Naive thymus-derived CD8-positive, alpha-beta T cell (primary cell): ENCODE results near the gene TMEM25. TPM values are rescaled to one million over a fixed set of nuclear protein-coding genes. Genes with fewer than 3 reads are reported as not detected.

ENCODE experiments used
- ATAC-seq, 2 donors: fragments of 150-1000 bp; cut with Tn5 transposase in 1 of 2; sonication (Bioruptor Pico), chemical (Tn5 transposase) in 1 of 2; 1 replicate in 1 of 2; 2 replicates in 1 of 2; pipeline ENCODE4 v1.10.0; 2021; ENCODE audit warnings: mild to moderate bottlenecking in 2 of 2, moderate library complexity in 2 of 2
- POLR2A ChIA-PET: fragments of 350-600 bp; sonication (Branson Sonifier 250); formaldehyde crosslinking; loops from one replicate; lab custom pipeline; 2021; ENCODE audit warnings: antibody characterized with exemption; lab: Charles Lee
- DNase-seq, 10 donors: peaks; one replicate each; pipeline versions ENCODE4 v3.0.0 to v3.0.0-alpha.2; 2020 to 2022
- H3K27ac Mint-ChIP-seq, 10 donors: one replicate each; pipeline ENCODE4 v1.8.0; 2020 to 2022; ENCODE audit warnings: mild to moderate bottlenecking in 10 of 10, mixed read lengths in 10 of 10, moderate library complexity in 4 of 10, inconsistent platforms in 1 of 10
- H3K27me3 Mint-ChIP-seq, 5 donors: one replicate each; pipeline ENCODE4 v1.8.0; 2021 to 2022; ENCODE audit warnings: mixed read lengths in 5 of 5
- H3K36me3 Mint-ChIP-seq, 3 donors: one replicate each; pipeline ENCODE4 v1.8.0; 2020 to 2022; ENCODE audit warnings: mixed read lengths in 3 of 3, mild to moderate bottlenecking in 2 of 3, inconsistent platforms in 1 of 3
- H3K4me1 Mint-ChIP-seq, 4 donors: one replicate each; pipeline ENCODE4 v1.8.0; 2021 to 2022; ENCODE audit warnings: mixed read lengths in 4 of 4
- H3K4me3 Mint-ChIP-seq, 10 donors: one replicate each; pipeline ENCODE4 v1.8.0; 2020 to 2022; ENCODE audit warnings: mild to moderate bottlenecking in 10 of 10, mixed read lengths in 10 of 10, moderate library complexity in 6 of 10, inconsistent platforms in 1 of 10
- H3K9me3 Mint-ChIP-seq, 9 donors: one replicate each; pipeline ENCODE4 v1.8.0; 2020 to 2022; ENCODE audit warnings: mixed read lengths in 9 of 9, mild to moderate bottlenecking in 3 of 9, inconsistent platforms in 1 of 9, moderate library complexity in 1 of 9
- polyA plus RNA-seq, 3 donors: library from polyadenylated mRNA; unstranded; fragments of 300-500 nt; fragmentation: Illumina TruSeq; gene quantifications; one replicate each; pipeline ENCODE4 v1.2.3, GENCODE V29; 2021
- total RNA-seq, 8 experiments: library from RNA in 2 of 8; stranded (reverse) in 2 of 8; gene quantifications; one replicate each; pipeline ENCODE4 v1.2.3 and lab custom pipeline; 2021 to 2026

TMEM25 gene
- total and polyA plus RNA-seq, 5 experiments from 2014 or later, result 14.6 to 31.0 (median 26.4) TPM

- peaks cover 6 to 68% (median 22%) of the 10 kb centered on the region in 3 donors for H3K36me3 Mint-ChIP-seq
- H3K4me1 Mint-ChIP-seq, result peaks cover 7 to 29% (median 15%) of the 10 kb centered on the region in 4 donors
- no peak for ATAC-seq
- H3K27ac Mint-ChIP-seq, result peak overlapping the region in 6 of 10 donors; percentile 6 to 66 (median 53)
- no peak for DNase-seq
- POLR2A ChIA-PET, result no interaction called here
- H3K4me3 Mint-ChIP-seq, result no peak overlapping the region
- no peaks in the 10 kb centered on the region for H3K27me3 Mint-ChIP-seq
- no peaks in the 10 kb centered on the region for H3K9me3 Mint-ChIP-seq
Observed at GRCh38 chr11:118522571-118523072, 8.4 kb upstream of the TMEM25 start.

GRCh38 chr11:118524356-118524755, 6.6 kb upstream of the TMEM25 start:
- no peaks in the 10 kb centered on the region for H3K9me3 Mint-ChIP-seq
- ATAC-seq, result no peak
- POLR2A ChIA-PET, result interaction anchor here (0.5 kb wide), 1 partner anchor 17 kb away, joined by 4 read pairs; no protein-coding TSS in a partner anchor
- H3K4me3 Mint-ChIP-seq, result no peak overlapping the region
- peaks cover 6 to 57% (median 22%) of the 10 kb centered on the region in 3 donors for H3K36me3 Mint-ChIP-seq
- DNase-seq, result no peak
- H3K27me3 Mint-ChIP-seq, result no peaks in the 10 kb centered on the region
- peaks cover 14 to 44% (median 24%) of the 10 kb centered on the region in 4 donors for H3K4me1 Mint-ChIP-seq
- peak overlapping the region in 8 of 10 donors; percentile 9 to 76 (median 37) for H3K27ac Mint-ChIP-seq

GRCh38 chr11:118524757-118525470, 6.1 kb upstream of the TMEM25 start:
- Mint-ChIP-seq H3K27ac (peak overlapping the region in 9 of 10 donors; percentile 19 to 71 (median 38)), H3K4me1 (peaks cover 20 to 49% (median 28%) of the 10 kb centered on the region in 4 donors), H3K9me3 (no peaks in the 10 kb centered on the region), H3K27me3 (no peaks in the 10 kb centered on the region), H3K36me3 (peaks cover 2 to 51% (median 18%) of the 10 kb centered on the region in 3 donors), H3K4me3 (no peak overlapping the region)
- DNase-seq (no peak), ATAC-seq (no peak)
- POLR2A ChIA-PET, result interaction anchor here (1.7 kb wide), 1 partner anchor 10 kb away, joined by 4 read pairs; no protein-coding TSS in a partner anchor

- peak overlapping the region in 7 of 10 donors; percentile 12 to 73 (median 37) for H3K27ac Mint-ChIP-seq
- DNase-seq, result no peak
- no peak for ATAC-seq
- peaks cover 0 to 33% (median 6%) of the 10 kb centered on the region in 3 donors for H3K36me3 Mint-ChIP-seq
- H3K9me3 Mint-ChIP-seq, result no peaks in the 10 kb centered on the region
- no peak overlapping the region for H3K4me3 Mint-ChIP-seq
- no peaks in the 10 kb centered on the region for H3K27me3 Mint-ChIP-seq
- H3K4me1 Mint-ChIP-seq, result peaks cover 26 to 60% (median 37%) of the 10 kb centered on the region in 4 donors
- POLR2A ChIA-PET, result interaction anchor here (0.6 to 1.7 kb wide), 4 partner anchors 9 to 56 kb away, joined by 3 to 6 read pairs (median 4); no protein-coding TSS in a partner anchor
Observed at GRCh38 chr11:118526688-118527087, 4.3 kb upstream of the TMEM25 start.

- no peaks in the 10 kb centered on the region for H3K9me3 Mint-ChIP-seq
- no peak for DNase-seq
- POLR2A ChIA-PET, result interaction anchor here (0.6 to 1.0 kb wide), 3 partner anchors 8 to 55 kb away, joined by 3 to 6 read pairs (median 4); no protein-coding TSS in a partner anchor
- ATAC-seq, result no peak
- H3K36me3 Mint-ChIP-seq, result peaks cover 0 to 29% (median 3%) of the 10 kb centered on the region in 3 donors
- peak within 1 kb of the TSS in 9 of 10 donors; percentile 35 to 74 (median 55) for H3K27ac Mint-ChIP-seq
- H3K27me3 Mint-ChIP-seq, result no peaks in the 10 kb centered on the region
- H3K4me3 Mint-ChIP-seq, result peak within 1 kb of the TSS in 2 of 10 donors; percentile 34 to 45
- peaks cover 27 to 65% (median 40%) of the 10 kb centered on the region in 4 donors for H3K4me1 Mint-ChIP-seq
Observed at GRCh38 chr11:118527109-118527508, 3.9 kb upstream of the TMEM25 start, which contains the start of gene TTC36. Gene TTC36, plus strand, starts transcription at chr11:118527474. Its CDS starts 21 bp downstream, at chr11:118527495.

GRCh38 chr11:118528511-118528910, 2.5 kb upstream of the TMEM25 start:
- Mint-ChIP-seq H3K27me3 (no peaks in the 10 kb centered on the region), H3K27ac (peak overlapping the region in 1 of 10 donors; percentile 89), H3K4me3 (peak overlapping the region in 1 of 10 donors; percentile 85), H3K36me3 (peaks cover 0 to 19% (median 0%) of the 10 kb centered on the region in 3 donors), H3K4me1 (peaks cover 27 to 64% (median 43%) of the 10 kb centered on the region in 4 donors), H3K9me3 (no peaks in the 10 kb centered on the region)
- POLR2A ChIA-PET, result interaction anchor here (1.2 kb wide), 1 partner anchor 9 kb away, joined by 3 read pairs; no protein-coding TSS in a partner anchor
- ATAC-seq (no peak), DNase-seq (no peak)

- POLR2A ChIA-PET, result interaction anchor here (0.6 to 1.4 kb wide), 2 partner anchors 29 to 130 kb away, joined by 3 to 4 read pairs; no protein-coding TSS in a partner anchor
Observed at GRCh38 chr11:118529584-118530175, 1.3 kb upstream of the TMEM25 start.

GRCh38 chr11:118530180-118530682, 761 bp upstream of the TMEM25 start:
- Mint-ChIP-seq H3K27me3 (no peaks in the 10 kb centered on the region), H3K36me3 (peaks cover 0 to 13% (median 0%) of the 10 kb centered on the region in 3 donors), H3K4me3 (peak overlapping the region; percentile 83 to 99 (median 91)), H3K27ac (peak overlapping the region; percentile 70 to 92 (median 88)), H3K4me1 (peaks cover 24 to 49% (median 37%) of the 10 kb centered on the region in 4 donors), H3K9me3 (no peaks in the 10 kb centered on the region)
- POLR2A ChIA-PET, result interaction anchor here (1.0 to 1.4 kb wide), 2 partner anchors 42 to 131 kb away, joined by 3 to 5 read pairs; partner anchors contain the start of gene ARCN1
- ATAC-seq (no peak), DNase-seq (no peak)

More at GRCh38 chr11:118529584-118530175, 1.3 kb upstream of the TMEM25 start:
- Mint-ChIP-seq H3K36me3 (peaks cover 0 to 13% (median 0%) of the 10 kb centered on the region in 3 donors), H3K9me3 (no peaks in the 10 kb centered on the region), H3K4me3 (peak overlapping the region; percentile 83 to 99 (median 91)), H3K27me3 (no peaks in the 10 kb centered on the region), H3K4me1 (peaks cover 25 to 53% (median 39%) of the 10 kb centered on the region in 4 donors), H3K27ac (peak overlapping the region; percentile 44 to 92 (median 88))
- ATAC-seq (no peak), DNase-seq (no peak)

GRCh38 chr11:118531597-118532084, 649 bp downstream of the TMEM25 start:
- Mint-ChIP-seq H3K9me3 (no peaks in the 10 kb centered on the region), H3K36me3 (peaks cover 0 to 23% (median 0%) of the 10 kb centered on the region in 3 donors), H3K4me1 (peaks cover 24 to 49% (median 37%) of the 10 kb centered on the region in 4 donors), H3K27me3 (no peaks in the 10 kb centered on the region), H3K4me3 (peak overlapping the region; percentile 87 to 99 (median 94)), H3K27ac (peak overlapping the region; percentile 86 to 97 (median 95))
- ATAC-seq (peak; percentile 9 to 45), DNase-seq (peak in 1 of 10 donors; percentile 3)
- POLR2A ChIA-PET, result interaction anchor here (0.9 kb wide), 1 partner anchor 133 kb away, joined by 4 read pairs; no protein-coding TSS in a partner anchor

GRCh38 chr11:118532091-118532490, 1.1 kb downstream of the TMEM25 start:
- H3K27ac Mint-ChIP-seq, result peak overlapping the region in 9 of 10 donors; percentile 86 to 97 (median 95)
- no peaks in the 10 kb centered on the region for H3K9me3 Mint-ChIP-seq
- POLR2A ChIA-PET, result interaction anchor here (0.9 kb wide), 1 partner anchor 134 kb away, joined by 4 read pairs; no protein-coding TSS in a partner anchor
- DNase-seq, result no peak
- peaks cover 0 to 22% (median 0%) of the 10 kb centered on the region in 3 donors for H3K36me3 Mint-ChIP-seq
- H3K4me1 Mint-ChIP-seq, result peaks cover 24 to 44% (median 34%) of the 10 kb centered on the region in 4 donors
- no peak for ATAC-seq
- no peaks in the 10 kb centered on the region for H3K27me3 Mint-ChIP-seq
- peak overlapping the region; percentile 87 to 99 (median 94) for H3K4me3 Mint-ChIP-seq
